Nucleus accumbens (tissue), 56 donors: ENCODE measurements around the gene TCAP.

ENCODE experiments used
- DNase-seq, 56 donors: peaks; one replicate each; lab custom pipeline; 2025; lab: John Stamatoyannopoulos, UW

Gene TCAP

DNA sequence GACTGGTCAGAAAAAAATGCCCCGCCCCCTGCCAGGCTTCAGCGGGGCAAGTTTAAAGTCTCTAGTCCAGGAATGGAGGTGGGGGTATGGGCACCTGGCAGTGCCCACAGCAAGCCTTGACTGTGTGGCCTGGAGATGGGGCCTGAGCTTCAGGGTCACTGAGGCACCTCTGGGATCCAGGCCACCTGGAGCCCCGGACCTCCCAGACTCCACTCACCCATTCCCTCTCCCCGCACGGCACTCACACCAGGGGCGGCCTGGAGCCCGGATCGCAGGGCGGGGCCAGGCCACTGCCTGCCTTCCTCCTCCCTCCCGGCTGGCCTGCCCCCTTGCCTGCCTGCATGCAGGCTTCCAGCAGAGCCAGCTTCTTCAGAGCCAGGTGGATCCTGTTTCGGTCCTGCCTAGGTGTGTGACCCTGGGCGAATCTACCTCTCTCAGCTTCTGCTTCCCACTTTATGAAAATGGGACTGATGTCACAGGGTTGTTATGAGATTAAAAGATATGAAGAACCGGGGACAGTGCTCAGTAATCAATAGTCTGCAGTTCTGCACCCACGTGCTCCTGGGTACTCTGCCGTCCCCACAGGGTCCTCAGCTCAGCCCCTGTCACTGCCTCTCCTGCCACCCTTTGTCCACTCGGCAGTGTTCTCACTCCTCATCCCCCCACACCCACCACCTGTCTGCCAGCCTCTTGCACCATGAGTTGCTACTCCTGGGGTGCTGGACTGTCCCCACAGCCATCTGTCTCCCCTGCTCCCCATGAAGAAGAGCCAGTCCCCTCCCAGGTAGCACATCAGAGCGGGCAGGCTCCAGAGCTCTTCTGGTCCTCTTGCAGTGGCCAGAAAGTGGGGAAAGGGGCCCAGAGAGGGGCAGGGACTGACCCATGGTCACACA, 1.2 kb upstream of the TCAP start:
- DNase-seq = no peak

- DNase-seq = peak in 12 of 56 donors; percentile 23 to 59 (median 40)
Observed at GRCh38 chr17:39665642-39666224, 584 bp downstream of the TCAP start.

DNA sequence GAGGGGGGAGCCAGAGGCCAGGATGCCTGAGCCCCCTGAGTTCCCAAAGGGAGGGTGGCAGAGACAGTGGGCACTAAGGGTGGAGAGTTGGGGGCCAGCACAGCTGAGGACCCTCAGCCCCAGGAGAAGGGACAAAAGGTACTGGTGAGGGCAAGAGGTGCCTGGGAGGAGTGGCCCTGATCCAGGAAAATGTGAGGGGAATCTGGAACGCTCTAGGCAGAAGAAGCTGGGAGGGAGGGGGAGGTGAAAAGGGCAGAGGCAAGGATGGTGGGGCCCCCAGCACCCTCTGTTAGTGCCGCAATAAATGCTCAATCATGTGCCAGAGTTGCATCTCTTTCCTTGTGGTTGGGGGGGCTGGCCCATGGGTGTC, 1.1 kb downstream of the TCAP start:
- no peak for DNase-seq

DNA sequence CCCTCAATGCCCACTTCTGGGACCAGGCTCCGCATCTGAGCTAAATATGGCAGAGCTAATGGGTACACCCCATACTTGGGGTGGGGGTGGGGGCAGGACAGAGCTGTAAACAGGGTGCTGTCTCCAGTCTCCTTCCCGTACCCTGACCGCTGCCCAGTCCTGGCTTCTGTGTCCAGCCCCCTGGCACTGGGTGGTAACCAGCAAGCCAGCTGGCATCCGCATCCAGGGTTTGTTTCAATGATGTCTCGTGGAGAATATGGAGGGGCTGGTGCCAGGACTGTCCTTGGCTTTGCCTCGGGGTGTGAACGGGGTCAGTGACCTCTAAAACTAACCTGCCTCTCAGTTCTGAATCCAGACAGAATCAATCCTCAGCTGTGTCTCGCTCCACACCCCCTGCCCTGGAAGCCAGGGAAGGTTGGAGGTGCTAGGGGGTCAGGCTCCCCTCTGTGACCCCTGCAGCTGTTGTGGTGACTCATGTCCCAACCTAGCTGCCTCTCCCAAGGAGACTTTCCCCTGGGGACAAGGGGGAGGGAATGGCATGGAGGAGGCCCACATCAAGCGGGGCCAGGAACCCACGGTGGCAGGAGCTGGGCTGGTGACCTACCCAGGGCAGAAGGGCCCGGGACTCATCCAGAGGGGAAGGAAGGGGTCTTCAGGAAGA, 1.6 kb downstream of the TCAP start:
- DNase-seq = peak in 43 of 56 donors; percentile 22 to 85 (median 44)

DNA sequence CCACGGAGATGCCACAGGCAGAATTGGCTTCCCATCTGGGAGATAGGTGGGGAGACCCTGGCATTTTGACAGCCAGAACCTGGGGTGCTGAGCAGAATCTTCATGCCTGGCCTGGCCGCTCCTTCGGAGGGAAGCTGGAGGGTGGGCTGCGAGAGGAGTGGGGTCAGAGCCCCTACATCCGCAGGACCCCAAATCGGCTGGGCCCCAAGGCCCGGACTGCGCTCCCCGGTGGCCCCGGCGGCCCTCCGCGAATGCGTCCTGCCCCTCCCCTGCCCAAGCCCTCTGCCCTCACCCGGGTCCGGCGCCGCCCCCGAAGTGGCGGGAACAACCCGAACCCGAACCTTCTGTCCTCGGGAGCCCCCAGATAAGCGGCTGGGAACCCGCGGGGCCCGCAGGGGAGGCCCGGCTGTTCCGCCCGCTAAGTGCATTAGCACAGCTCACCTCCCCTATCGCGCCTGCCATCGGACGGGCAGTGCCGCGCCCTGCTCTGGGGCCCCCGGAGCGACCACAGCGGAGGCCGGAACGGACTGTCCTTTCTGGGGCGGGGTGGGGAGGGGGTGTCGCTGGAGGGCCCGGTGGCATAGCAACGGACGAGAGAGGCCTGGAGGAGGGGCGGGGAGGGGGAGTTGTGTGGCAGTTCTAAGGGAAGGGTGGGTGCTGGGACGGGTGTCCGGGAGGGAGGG, 2.3 kb downstream of the TCAP start:
- peak in 15 of 56 donors; percentile 14 to 64 (median 34) for DNase-seq

- DNase-seq = peak in 27 of 56 donors; percentile 23 to 75 (median 39)
Observed at GRCh38 chr17:39667945-39668924, 3.1 kb downstream of the TCAP start, which contains the start of gene PNMT. TSS of gene PNMT (plus strand) at chr17:39668453. CDS start at chr17:39668476, 23 bp downstream.

- no peak for DNase-seq
Observed at GRCh38 chr17:39669897-39670735, 5.0 kb downstream of the TCAP start.

DNA sequence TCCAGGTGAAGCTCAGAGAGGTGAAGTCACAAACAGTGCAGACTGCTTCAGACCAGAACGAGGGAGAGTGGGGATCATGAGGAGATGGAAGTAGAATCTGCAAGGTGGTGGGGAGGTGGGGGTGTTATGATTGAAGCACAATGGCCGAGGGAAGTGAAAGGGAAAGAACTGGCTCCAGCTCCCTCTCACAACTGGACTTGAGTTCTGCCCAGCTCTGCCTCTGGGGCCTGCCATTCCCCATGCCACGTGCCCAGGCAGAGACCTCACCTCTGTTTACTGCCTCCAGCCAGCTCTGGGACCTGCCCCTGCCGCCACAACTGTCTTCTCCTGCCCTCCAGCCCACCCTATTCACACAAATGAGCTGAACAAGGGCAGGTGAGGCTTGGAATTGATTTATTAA, 5.6 kb downstream of the TCAP start:
- no peak for DNase-seq

GRCh38 chr17:39671651-39672521, 6.7 kb downstream of the TCAP start:
- peak in 23 of 56 donors; percentile 17 to 69 (median 44) for DNase-seq

DNA sequence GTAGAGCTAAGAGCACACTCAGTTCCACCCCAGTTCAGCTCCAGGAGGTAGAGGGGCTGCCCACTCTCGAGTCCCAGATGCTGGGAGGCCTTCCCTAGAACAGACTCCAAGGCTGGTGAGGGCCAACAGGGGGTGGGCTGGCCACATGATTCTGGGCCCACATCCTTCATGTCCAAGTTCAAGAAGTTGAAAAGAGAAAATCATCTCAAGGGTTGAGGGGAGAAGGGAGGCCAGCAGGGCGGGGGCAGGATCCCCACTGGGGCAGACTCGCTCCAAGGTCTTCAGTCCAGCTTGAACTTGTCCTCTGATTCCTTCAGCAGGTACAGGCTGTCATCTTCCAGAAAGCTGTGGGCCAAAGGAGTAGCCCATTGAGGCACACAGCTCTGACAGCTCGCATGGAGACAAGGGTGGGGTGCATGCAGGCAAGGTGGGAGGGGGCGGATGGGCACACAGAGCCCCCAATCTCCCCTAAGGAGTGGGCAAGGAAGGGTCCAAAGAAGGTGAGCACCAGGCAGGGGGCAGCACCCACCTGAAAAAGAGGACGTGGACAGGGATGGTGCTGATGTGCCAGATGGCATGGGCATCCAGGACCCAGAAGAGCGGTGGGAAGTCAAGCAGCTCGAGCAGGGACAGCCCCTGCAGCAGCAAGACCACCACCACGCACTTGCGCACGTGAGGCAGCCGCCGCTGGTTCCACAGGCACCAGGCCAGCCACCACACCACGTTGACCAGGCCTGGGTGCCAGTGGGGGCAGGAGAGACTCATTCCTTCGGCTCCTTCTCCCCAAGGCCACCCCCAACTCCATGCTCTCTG, 7.6 kb downstream of the TCAP start:
- no peak for DNase-seq

DNA sequence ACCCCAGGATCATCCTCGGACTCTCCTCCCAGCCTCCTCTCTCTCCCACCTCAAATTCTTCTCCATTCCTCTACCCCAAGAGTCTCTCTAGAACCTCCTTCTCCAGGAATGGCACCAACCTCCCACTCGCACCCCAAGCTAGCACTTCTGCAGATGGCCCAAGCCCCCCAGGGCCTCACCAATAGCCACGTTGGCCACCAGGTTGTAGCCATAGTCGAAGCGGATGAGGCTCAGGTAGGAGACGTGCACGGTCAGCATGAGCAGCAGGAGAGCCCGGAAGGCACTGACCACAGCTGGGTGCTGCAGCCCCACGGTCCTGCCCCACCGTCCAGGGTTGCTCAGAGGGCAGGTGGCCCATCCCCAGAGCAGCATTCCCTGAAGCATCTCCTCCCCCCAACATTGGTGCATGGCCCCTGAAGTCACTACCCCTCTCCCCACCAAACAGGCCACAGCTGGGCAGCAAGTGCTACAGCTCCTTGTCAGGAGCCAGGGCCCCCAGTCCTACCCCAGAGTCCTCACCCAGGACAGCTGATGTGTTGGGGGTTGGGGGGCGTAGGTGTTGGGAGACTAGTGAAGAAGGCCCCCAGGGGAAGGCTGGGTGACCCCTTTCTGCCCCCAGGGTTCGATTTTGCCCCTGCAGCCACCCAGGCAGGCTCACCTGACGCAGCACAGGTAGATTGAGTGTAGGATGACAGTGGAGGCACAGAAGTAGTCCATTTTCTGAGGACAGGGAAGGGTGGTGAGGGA, 8.4 kb downstream of the TCAP start:
- no peak for DNase-seq

- no peak for DNase-seq
Observed at GRCh38 chr17:39674179-39674578, 9.0 kb downstream of the TCAP start.

- no peak for DNase-seq
Observed at GRCh38 chr17:39674702-39675389, 9.7 kb downstream of the TCAP start.

GRCh38 chr17:39675390-39676082, 10.4 kb downstream of the TCAP start:
- no peak for DNase-seq
